Endometrial microvascular endothelial cells (primary cell): Measurements from ENCODE around the gene TIAM1. TPM values are rescaled to one million over a fixed set of nuclear protein-coding genes. Genes with fewer than 3 reads are reported as not detected.

ENCODE experiments used
- in situ Hi-C: cut with HindIII; loops from 2 replicates; pipeline ENCODE4 v1.10.0; 2017; ENCODE audit warnings: low sequenced_read_pairs, low pct_unique_long_range_greater_than_20kb; ENCODE audit errors: inconsistent ontology term
- total RNA-seq: library from RNA; depleted of rRNA; stranded (reverse); fragments of >200 nt; gene quantifications from one replicate; pipeline ENCODE4 v1.2.3, GENCODE V29; 2015; ENCODE audit errors: inconsistent ontology term

Gene TIAM1
- total RNA-seq, 1 donor from 2014 or later = 4.5 TPM

DNA sequence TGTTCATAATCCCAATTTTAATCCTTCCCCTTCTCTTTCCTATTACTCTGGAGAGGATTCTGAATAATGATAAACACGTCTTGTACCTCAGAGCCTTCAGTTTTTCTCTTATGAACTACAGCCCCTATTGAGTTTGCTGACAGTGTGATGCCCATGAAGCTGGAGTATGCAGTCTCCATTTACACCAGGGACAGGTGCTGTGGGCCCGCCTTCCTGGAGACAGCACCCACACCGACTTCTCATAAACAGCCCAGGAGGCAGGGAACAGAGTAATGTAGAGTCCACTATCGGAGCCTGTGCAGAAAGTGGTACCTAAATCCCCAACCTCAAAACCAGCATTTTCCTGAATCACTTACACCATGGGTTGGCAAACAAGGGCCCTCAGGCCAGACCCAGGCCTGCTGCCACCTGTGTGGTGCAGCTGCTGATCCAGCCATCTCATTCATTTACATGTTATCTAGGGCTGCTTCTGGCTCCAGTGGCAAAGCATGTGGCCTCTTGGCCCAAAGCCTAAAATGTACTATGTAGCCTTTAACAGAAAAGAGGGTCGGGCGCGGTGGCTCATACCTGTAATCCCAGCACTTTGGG, 210.7 kb downstream of the TIAM1 start:
- in situ Hi-C loops = no loop called here

GRCh38 chr21:31132574-31133242, 211.4 kb downstream of the TIAM1 start:
- in situ Hi-C loops = no loop called here

GRCh38 chr21:31130821-31131220, 213.2 kb downstream of the TIAM1 start:
- in situ Hi-C loops = no loop called here

GRCh38 chr21:31128234-31128633, 215.8 kb downstream of the TIAM1 start:
- in situ Hi-C loops = no loop called here

DNA sequence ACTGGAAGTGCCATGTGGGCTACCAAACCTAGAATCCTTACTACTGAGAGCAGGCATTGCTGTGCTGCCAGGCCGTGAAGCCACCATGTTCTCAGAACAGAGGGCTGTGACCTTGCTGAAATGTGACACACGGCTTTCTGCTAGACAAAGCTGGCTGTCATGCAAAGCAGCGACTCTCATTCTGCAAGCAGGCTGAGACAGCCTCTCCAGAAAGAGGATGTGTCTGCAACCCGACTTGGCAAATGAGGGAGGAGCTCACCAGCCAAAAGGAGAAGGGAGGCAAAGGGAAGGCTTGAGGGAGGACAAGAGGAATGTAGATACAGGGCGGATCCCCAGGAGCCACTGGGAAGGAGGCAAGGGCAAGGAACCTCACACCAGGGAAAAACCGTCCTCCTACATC, 220.1 kb downstream of the TIAM1 start:
- in situ Hi-C loops = no loop called here

DNA sequence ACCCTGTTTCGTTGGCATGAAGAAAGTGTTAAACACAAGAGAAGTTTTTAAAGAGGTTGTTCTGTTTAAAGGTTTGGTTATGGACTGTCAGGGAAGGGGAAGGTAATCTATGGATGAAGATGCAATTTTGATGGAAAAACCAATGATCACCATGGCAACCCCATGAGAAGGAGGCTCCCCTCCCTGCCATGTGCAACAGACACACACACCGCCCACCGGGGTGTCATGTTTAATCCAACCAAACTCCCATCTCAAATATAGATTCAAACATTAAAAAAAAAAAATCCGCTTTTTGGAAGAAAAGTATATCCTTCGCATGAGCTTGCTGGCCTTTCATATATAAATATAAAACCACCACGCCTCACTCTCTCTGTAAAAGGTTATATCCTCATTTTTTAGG, 224.9 kb downstream of the TIAM1 start:
- in situ Hi-C loops = no loop called here

GRCh38 chr21:31117128-31117916, 226.7 kb downstream of the TIAM1 start:
- in situ Hi-C loops = no loop called here

- in situ Hi-C loops = no loop called here
Measured at GRCh38 chr21:31115249-31115648, 228.8 kb downstream of the TIAM1 start.

DNA sequence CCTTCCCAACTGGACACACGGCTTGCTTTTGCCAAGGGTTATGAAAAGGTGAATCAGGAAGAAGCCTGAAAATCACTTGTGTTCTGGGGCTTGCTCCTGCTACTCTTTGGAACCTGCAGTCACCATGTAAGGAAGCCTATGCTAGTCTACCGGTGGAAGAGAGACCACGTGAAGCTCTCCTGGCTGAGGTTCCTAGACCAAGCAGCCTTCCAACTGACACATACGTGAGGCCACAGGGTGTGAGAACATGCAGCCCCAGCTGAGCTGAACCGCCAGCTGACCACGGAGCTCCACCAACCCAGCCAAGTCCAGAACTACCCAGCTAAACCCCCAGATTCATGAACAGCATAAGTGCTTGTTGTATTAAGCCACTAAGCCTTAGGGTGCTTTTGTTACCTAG, 233.0 kb downstream of the TIAM1 start:
- in situ Hi-C loops = no loop called here

- in situ Hi-C loops = no loop called here
Measured at GRCh38 chr21:31110430-31110829, 233.6 kb downstream of the TIAM1 start.

- in situ Hi-C loops = no loop called here
Measured at GRCh38 chr21:31107871-31108270, 236.2 kb downstream of the TIAM1 start.

GRCh38 chr21:31107176-31107785, 236.8 kb downstream of the TIAM1 start:
- in situ Hi-C loops = no loop called here

- in situ Hi-C loops = no loop called here
Measured at GRCh38 chr21:31103571-31104265, 240.3 kb downstream of the TIAM1 start.

DNA sequence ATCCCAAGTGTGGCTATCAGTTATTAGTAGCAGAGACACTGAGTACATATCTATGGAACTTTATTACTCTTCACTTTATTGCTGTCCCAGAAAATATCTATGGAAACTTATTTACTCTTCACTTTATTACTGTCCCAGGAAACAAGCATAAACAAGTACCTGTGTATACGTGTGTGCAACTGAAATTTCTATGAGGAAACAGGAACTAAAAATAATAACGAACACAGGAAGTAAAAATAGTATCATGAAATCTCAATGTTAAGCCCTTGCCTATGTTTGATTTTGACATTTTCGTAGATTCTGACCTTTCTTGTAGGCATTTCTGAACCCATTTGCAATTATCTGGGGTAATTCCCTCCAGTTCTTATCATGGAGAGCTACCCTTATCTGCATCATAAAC, 240.9 kb downstream of the TIAM1 start:
- in situ Hi-C loops = no loop called here

DNA sequence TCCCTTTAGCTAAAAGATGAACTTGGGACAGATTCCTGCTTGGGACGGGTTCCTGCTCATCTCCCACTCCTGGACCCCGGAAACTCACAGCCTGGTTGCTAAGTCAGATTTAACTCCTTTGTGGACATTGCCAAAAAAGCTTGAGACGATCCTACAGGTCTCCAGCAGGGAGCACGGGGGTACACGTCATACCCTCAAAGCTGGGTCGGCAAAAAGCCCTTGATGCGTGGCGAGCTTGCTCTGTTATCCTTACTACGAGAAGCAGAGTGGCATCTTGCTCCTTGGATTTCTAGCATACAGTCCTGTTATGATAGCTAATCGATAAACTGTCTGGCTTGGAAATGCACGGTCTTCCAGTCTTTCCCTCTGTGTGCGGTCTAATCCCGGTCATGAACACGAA, 244.9 kb downstream of the TIAM1 start:
- in situ Hi-C loops = no loop called here

GRCh38 chr21:31098576-31099005, 245.5 kb downstream of the TIAM1 start:
- in situ Hi-C loops = no loop called here

DNA sequence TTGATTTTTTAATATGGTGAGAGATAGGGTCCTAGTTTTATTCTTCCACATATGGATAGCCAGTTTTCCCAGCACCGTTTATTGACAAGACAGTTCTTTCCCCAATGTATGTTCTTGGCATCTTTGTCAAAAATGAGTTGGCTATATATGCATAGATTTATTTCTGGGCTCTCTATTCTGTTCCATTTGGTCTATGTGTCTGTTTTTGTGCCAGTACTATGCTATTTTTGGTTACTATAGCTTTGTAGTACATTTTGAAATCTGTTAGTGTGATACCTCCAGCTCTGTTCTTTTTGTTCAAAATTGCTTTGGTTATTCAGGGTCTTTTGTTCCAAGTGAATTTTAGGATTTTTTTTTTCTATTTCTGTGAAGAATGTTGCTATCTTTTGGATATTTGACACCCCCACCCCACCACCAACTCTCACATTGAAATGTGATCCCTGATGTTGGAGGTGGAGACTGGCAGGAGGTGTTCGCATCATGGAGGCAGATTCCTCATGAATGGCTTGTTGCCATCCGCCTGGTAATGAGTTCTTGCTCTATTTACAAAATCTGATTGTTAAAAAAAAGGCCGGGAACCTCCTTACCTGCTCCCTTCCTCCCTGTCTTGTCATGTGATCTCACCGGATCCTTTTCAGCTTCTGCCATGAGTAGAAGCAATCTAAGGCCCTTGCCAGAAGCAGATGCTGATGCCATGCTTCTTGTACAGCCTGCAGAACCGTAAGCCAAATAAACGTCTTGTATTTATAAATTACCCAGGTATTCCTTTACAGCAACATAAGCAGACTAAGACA, 251.0 kb downstream of the TIAM1 start:
- in situ Hi-C loops = no loop called here

DNA sequence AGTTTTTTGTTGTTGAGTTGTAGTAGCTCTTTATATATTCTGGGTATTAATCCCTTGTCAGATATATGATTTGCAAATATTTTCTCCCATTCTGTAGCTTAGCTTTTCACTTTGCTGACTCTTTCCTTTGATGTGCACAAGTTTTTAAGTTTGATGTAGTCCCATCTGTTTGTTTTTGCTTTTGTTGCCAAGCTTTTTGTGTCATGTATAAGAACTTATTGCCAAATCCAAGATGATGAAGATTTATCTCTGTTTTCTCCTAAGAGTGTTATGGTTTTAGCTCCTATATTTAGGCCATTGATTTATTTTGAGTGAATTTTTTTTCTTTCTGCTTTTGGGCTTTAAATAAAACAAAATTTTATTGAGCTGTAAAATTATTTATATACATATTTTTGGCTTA, 253.7 kb downstream of the TIAM1 start:
- in situ Hi-C loops = no loop called here

- in situ Hi-C loops = no loop called here
Measured at GRCh38 chr21:31088474-31088751, 255.6 kb downstream of the TIAM1 start.
